GM23338 (cell line): ENCODE measurements around the gene SAMD4A. TPM values are rescaled to one million over a fixed set of nuclear protein-coding genes. Genes with fewer than 3 reads are reported as not detected.

Experiments
- ATAC-seq: fragments of 200-7000 bp; cut with Tn5 transposase; 3 replicates; pipeline ENCODE4 v1.9.1; 2020
- DNase-seq: peaks from one replicate; pipeline ENCODE4 v3.0.0-alpha.2; 2015; ENCODE audit warnings: low spot score
- H2AFZ ChIP-seq: fragments of 200-600 bp; sonication (generic); 2 replicates; pipeline ENCODE4 v1.8.0; 2016; ENCODE audit warnings: antibody characterized with exemption, mild to moderate bottlenecking, moderate library complexity
- H3F3A ChIP-seq: fragments of 200-600 bp; sonication (generic); replicated peaks from 2 replicates; pipeline ENCODE4 v1.8.0; 2017; ENCODE audit warnings: antibody characterized with exemption, mixed run types, low read depth
- H3K27ac ChIP-seq: fragments of 200-600 bp; sonication (generic); 2 replicates; pipeline ENCODE4 v1.6.1; 2016; ENCODE audit warnings: low read depth
- H3K27me3 ChIP-seq: fragments of 200-600 bp; sonication (generic); 2 replicates; pipeline ENCODE4 v1.8.0; 2016; ENCODE audit warnings: mild to moderate bottlenecking, mixed run types, moderate library complexity; ENCODE audit not compliant: insufficient read depth
- H3K36me3 ChIP-seq: fragments of 200-600 bp; sonication (generic); 2 replicates; pipeline ENCODE4 v1.8.0; 2016; ENCODE audit warnings: mild to moderate bottlenecking; ENCODE audit not compliant: insufficient read depth
- H3K4me1 ChIP-seq: fragments of 200-600 bp; sonication (generic); 2 replicates; pipeline ENCODE4 v1.8.0; 2016; ENCODE audit warnings: mild to moderate bottlenecking, moderate library complexity; ENCODE audit not compliant: insufficient read depth
- H3K4me2 ChIP-seq: fragments of 200-600 bp; sonication (generic); 2 replicates; pipeline ENCODE4 v1.7.1; 2017; ENCODE audit warnings: mixed run types
- H3K4me3 ChIP-seq: fragments of 200-600 bp; sonication (generic); 2 replicates; pipeline ENCODE4 v1.6.1; 2016; ENCODE audit warnings: mixed run types
- H3K79me2 ChIP-seq: fragments of 200-600 bp; sonication (generic); replicated peaks from 2 replicates; pipeline ENCODE4 v1.8.0; 2017; ENCODE audit warnings: mild to moderate bottlenecking; ENCODE audit not compliant: insufficient read depth
- H3K9me2 ChIP-seq: fragments of 200-600 bp; sonication (generic); 2 replicates; pipeline ENCODE4 v1.8.0; 2017; ENCODE audit not compliant: insufficient read depth
- H4K20me1 ChIP-seq: fragments of 200-600 bp; sonication (generic); replicated peaks from 2 replicates; pipeline ENCODE4 v1.8.0; 2017; ENCODE audit warnings: mild to moderate bottlenecking; ENCODE audit not compliant: insufficient read depth
- H3K27ac Mint-ChIP-seq: 2 replicates; pipeline ENCODE4 v1.8.0; 2020; ENCODE audit warnings: inconsistent platforms, mild to moderate bottlenecking, moderate library complexity, mixed read lengths
- H3K27me3 Mint-ChIP-seq: 3 replicates; pipeline ENCODE4 v1.8.0; 2022; ENCODE audit warnings: low read depth, mild to moderate bottlenecking, moderate library complexity, mixed read lengths, inconsistent platforms; ENCODE audit not compliant: insufficient read depth, poor library complexity
- H3K36me3 Mint-ChIP-seq: 3 replicates; pipeline ENCODE4 v1.8.0; 2021; ENCODE audit warnings: low read depth, mild to moderate bottlenecking, inconsistent platforms, moderate library complexity, mixed read lengths
- H3K4me1 Mint-ChIP-seq: 3 replicates; pipeline ENCODE4 v1.8.0; 2020; ENCODE audit warnings: mild to moderate bottlenecking, inconsistent platforms, mixed read lengths
- H3K4me3 Mint-ChIP-seq: 3 replicates; pipeline ENCODE4 v1.8.0; 2021; ENCODE audit warnings: moderate library complexity, mild to moderate bottlenecking, inconsistent platforms, mixed read lengths
- H3K9me3 Mint-ChIP-seq: 3 replicates; pipeline ENCODE4 v1.8.0; 2020; ENCODE audit warnings: moderate library complexity, mild to moderate bottlenecking, inconsistent platforms, mixed read lengths
- CTCF ChIP-seq, 2 experiments: fragments of 200-600 bp in 1 of 2; sonication (generic) in 1 of 2; conservative IDR thresholded peaks; 2 replicates each; pipeline versions ENCODE4 v1.5.1 to v1.6.1; 2016 to 2017; ENCODE audit warnings: antibody characterized with exemption in 2 of 2, low read depth in 2 of 2, mild to moderate bottlenecking in 2 of 2, moderate library complexity in 1 of 2
- ETS1 ChIP-seq: IDR thresholded peaks from 2 replicates; pipeline ENCODE4 v1.6.1; 2016; ENCODE audit warnings: antibody characterized with exemption
- EZH2 ChIP-seq: fragments of 200-600 bp; sonication (generic); IDR thresholded peaks from one replicate; pipeline ENCODE4 v1.8.0; 2017; ENCODE audit warnings: antibody characterized with exemption, mild to moderate bottlenecking, low read depth; ENCODE audit not compliant: unreplicated experiment
- EZH2phosphoT487 ChIP-seq: fragments of 200-600 bp; sonication (generic); IDR thresholded peaks from one replicate; pipeline ENCODE4 v1.8.1; 2018; ENCODE audit warnings: antibody characterized with exemption; ENCODE audit not compliant: unreplicated experiment
- JUNB ChIP-seq: IDR thresholded peaks from one replicate; pipeline ENCODE4 v1.6.1; 2016; ENCODE audit warnings: antibody characterized with exemption; ENCODE audit not compliant: unreplicated experiment
- NANOG ChIP-seq: IDR thresholded peaks from 2 replicates; pipeline ENCODE4 v1.6.1; 2016; ENCODE audit warnings: antibody characterized with exemption, borderline replicate concordance
- POLR2AphosphoS5 ChIP-seq: IDR thresholded peaks from 2 replicates; pipeline ENCODE4 v1.6.1; 2016; ENCODE audit warnings: antibody characterized with exemption, low read depth
- STAT1 ChIP-seq: IDR thresholded peaks from one replicate; pipeline ENCODE4 v1.6.1; 2016; ENCODE audit warnings: antibody characterized with exemption; ENCODE audit not compliant: unreplicated experiment
- ZNF331 ChIP-seq: fragments of 250-450 bp; sonication (Bioruptor Pico); IDR thresholded peaks from 2 replicates; pipeline ENCODE4 v1.5.0; 2020; ENCODE audit warnings: low read depth, mild to moderate bottlenecking, moderate library complexity
- polyA plus RNA-seq: library from polyadenylated mRNA; unstranded; fragments of >200 nt; fragmentation: Nextera tagmentation; extraction: Ambion mirVana; gene quantifications from 2 replicates; pipeline ENCODE4 v1.2.1, GENCODE V29; 2016
- total RNA-seq: library from RNA; depleted of rRNA; stranded (reverse); fragments of >200 nt; shearing (Covaris generic); gene quantifications from 2 replicates; pipeline ENCODE4 v1.2.3, GENCODE V29; 2014
- TF ChIP-seq, protein P1 (sequence below): IDR thresholded peaks from one replicate; pipeline ENCODE4 v1.6.1; 2018; ENCODE audit warnings: antibody characterized with exemption; ENCODE audit not compliant: unreplicated experiment

Gene SAMD4A
- total and polyA plus RNA-seq, 2 experiments from 2014 or later = 1.6 to 6.9 TPM

DNA sequence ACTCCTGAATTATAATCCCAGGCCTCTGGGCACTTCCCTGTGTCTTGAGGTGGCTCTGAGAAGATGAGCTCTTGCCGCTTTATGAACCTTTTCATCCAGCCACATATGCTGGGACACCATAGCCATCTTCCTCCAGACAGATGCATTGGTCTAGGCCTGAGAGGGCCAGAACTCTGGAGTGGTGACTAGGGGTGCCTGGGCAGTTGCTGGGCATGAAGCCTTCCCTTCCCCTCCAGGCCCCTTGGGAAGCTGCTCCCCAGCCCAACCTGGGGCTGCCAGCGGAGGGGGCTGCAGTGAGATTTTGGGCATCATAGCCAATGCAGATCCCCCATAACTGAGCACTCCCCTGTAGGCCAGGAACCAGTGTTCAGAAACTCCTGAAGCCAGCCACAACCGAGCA, 200.5 kb downstream of the SAMD4A start:
- no peak for DNase-seq
- H3K4me1 ChIP-seq = peaks cover 2% of the 10 kb centered on the region; the same call in 1 of the 2 replicates
- Mint-ChIP-seq H3K4me3 (no peak overlapping the region), H3K9me3 (no peaks in the 10 kb centered on the region; the same call in 2 of the 3 replicates), H3K27me3 (peaks cover 8% of the 10 kb centered on the region), H3K4me1 (peaks cover 5% of the 10 kb centered on the region), H3K27ac (no peak overlapping the region), H3K36me3 (no peaks in the 10 kb centered on the region; the same call in 2 of the 3 replicates)
- H3K79me2 ChIP-seq = no peaks in the 10 kb centered on the region
- ATAC-seq = no peak
- no peaks in the 10 kb centered on the region for H3K36me3 ChIP-seq
- no peaks in the 10 kb centered on the region for H3K27me3 ChIP-seq
- TF ChIP-seq, protein P1, sequence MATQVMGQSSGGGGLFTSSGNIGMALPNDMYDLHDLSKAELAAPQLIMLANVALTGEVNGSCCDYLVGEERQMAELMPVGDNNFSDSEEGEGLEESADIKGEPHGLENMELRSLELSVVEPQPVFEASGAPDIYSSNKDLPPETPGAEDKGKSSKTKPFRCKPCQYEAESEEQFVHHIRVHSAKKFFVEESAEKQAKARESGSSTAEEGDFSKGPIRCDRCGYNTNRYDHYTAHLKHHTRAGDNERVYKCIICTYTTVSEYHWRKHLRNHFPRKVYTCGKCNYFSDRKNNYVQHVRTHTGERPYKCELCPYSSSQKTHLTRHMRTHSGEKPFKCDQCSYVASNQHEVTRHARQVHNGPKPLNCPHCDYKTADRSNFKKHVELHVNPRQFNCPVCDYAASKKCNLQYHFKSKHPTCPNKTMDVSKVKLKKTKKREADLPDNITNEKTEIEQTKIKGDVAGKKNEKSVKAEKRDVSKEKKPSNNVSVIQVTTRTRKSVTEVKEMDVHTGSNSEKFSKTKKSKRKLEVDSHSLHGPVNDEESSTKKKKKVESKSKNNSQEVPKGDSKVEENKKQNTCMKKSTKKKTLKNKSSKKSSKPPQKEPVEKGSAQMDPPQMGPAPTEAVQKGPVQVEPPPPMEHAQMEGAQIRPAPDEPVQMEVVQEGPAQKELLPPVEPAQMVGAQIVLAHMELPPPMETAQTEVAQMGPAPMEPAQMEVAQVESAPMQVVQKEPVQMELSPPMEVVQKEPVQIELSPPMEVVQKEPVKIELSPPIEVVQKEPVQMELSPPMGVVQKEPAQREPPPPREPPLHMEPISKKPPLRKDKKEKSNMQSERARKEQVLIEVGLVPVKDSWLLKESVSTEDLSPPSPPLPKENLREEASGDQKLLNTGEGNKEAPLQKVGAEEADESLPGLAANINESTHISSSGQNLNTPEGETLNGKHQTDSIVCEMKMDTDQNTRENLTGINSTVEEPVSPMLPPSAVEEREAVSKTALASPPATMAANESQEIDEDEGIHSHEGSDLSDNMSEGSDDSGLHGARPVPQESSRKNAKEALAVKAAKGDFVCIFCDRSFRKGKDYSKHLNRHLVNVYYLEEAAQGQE = no peak
- TF ChIP-seq ZNF331 (CRISPR knock-in tag) (no peak), POLR2AphosphoS5 (no peak), EZH2phosphoT487 (no peak), ETS1 (no peak), STAT1 (no peak), CTCF (conservative IDR thresholded peaks at IDR 0.05; ENCODE audit: low read depth in 2 of 2) (no peak), EZH2 (no peak), JUNB (no peak), NANOG (no peak)
- H3K4me3 ChIP-seq = no peak overlapping the region
- no peaks in the 10 kb centered on the region for H3K9me2 ChIP-seq
- no peak overlapping the region for H3K4me2 ChIP-seq
- no peak overlapping the region for H2AFZ ChIP-seq
- H3F3A ChIP-seq = no peaks in the 10 kb centered on the region
- H4K20me1 ChIP-seq = no peaks in the 10 kb centered on the region
- no peak overlapping the region for H3K27ac ChIP-seq
